ENCODE data around the gene ZKSCAN7.

Gene ZKSCAN7

GRCh38 chr3:44612678-44613077, 57.7 kb downstream of the ZKSCAN7 start:
- Histone ChIP-seq H3K36me3 (ENCODE audit: insufficient read depth, low read length) (no peaks in the 10 kb centered on the region), H3K9me3 (ENCODE audit: low read length) (no peaks in the 10 kb centered on the region), H3K4me1 (ENCODE audit: insufficient read depth, low read length, severe bottlenecking) (no peaks in the 10 kb centered on the region), H4K20me1 (ENCODE audit: insufficient read depth, low read length) (no peaks in the 10 kb centered on the region), H3K27ac (ENCODE audit: low read depth, low read length, poor library complexity, severe bottlenecking) (no peak overlapping the region), H3K9me2 (ENCODE audit: low read depth, low read length) (no peaks in the 10 kb centered on the region), H3K9ac (ENCODE audit: low read length) (no peak overlapping the region), H3K4me3 (ENCODE audit: low read depth, low read length, poor library complexity, severe bottlenecking) (no peak overlapping the region), H2AFZ (ENCODE audit: low read length) (no peak overlapping the region), H3F3A (ENCODE audit: insufficient read depth, low read length) (no peaks in the 10 kb centered on the region), H3K4me2 (ENCODE audit: low read length) (no peak overlapping the region), H3K79me2 (ENCODE audit: insufficient read depth, low read length) (no peaks in the 10 kb centered on the region), H3K27me3 (ENCODE audit: insufficient read depth, low read length) (no peaks in the 10 kb centered on the region)
- TF ChIP-seq CTCF (IDR thresholded peaks at IDR 0.05; ENCODE audit: low read length) (no peak), EZH2 (IDR thresholded peaks at IDR 0.05; ENCODE audit: borderline replicate concordance, low read length) (no peak)

All from OCI-LY1 (cell line).